Measurements from ENCODE around the gene TRIM14. TPM values are rescaled to one million over a fixed set of nuclear protein-coding genes. Genes with fewer than 3 reads are reported as not detected.

Gene TRIM14
- total and polyA plus RNA-seq, 2 of the 13 experiments (the other 11 are each of a cell fraction or from before 2014, with no cell fraction given): 9.2 to 13.0 TPM

DNA sequence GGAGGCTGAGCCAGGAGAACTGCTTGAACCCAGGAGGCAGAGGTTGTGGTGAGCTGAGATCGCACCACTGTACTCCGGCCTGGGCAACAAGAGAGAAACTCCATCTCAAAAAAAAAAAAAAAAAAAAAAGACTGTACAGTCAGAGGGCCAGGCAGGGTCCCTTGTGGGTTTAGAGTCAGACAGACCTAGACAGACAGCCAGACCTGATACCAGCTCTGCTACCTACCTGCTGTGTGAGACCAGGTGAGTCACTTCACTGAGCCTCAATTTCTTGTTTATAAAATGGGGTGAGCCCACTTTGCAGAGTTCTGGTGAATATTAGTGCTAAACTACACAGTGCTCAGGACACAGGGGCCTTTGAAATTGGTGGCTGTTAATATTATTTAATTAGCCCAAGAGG, 19.7 kb downstream of the TRIM14 start:
- ChIA-PET POLR2A (interaction anchor here (0.7 kb wide), 2 partner anchors 18 to 129 kb away, joined by 3 to 4 read pairs; no protein-coding TSS in a partner anchor), CTCF (ENCODE audit: low intra/inter-chr PET ratio, low total read pairs) (no interaction called here)
- Histone ChIP-seq H3K27ac (ENCODE audit: extremely low read length, insufficient read depth, low read length) (no peak overlapping the region), H3K27me3 (ENCODE audit: control insufficient read depth in 1 of 2, insufficient read depth in 2 of 2, low read length in 2 of 2) (no peaks in the 10 kb centered on the region), H3K4me1 (ENCODE audit: insufficient read depth, low read length) (peaks cover 14% of the 10 kb centered on the region), H3K4me2 (ENCODE audit: low read depth, low read length) (no peak overlapping the region), H3K9me3 (ENCODE audit: low read length) (no peaks in the 10 kb centered on the region), H3K36me3 (replicated peaks in 1 of 2; ENCODE audit: control insufficient read depth in 1 of 2, insufficient read depth in 2 of 2, low read length in 2 of 2) (peaks cover 13 to 41% of the 10 kb centered on the region in 2 experiments; a peak in 4 of 5 replicates), H2AFZ (ENCODE audit: low read length) (no peak overlapping the region), H3K4me3 (replicated peaks in 1 of 3; ENCODE audit: insufficient read depth in 1 of 3, low read depth in 2 of 3, low read length in 3 of 3) (no peak overlapping the region), H4K20me1 (ENCODE audit: insufficient read depth, low read length) (no peaks in the 10 kb centered on the region), H3K9ac (ENCODE audit: insufficient read depth, low read depth, low read length) (no peak overlapping the region), H3K79me2 (ENCODE audit: insufficient read depth, low read length) (no peaks in the 10 kb centered on the region)
- in situ Hi-C loops (cut with HindIII; ENCODE audit: extremely low pct_ligation_motif_present, low pct_unique_long_range_greater_than_20kb): no loop called here
- BruUV-seq (replicated peaks): no TSS peak
- 96% methylated on average over 2 of the region's 2 CpGs for whole genome bisulfite sequencing (ENCODE audit: low lambda C conversion rate)
- intact Hi-C loops (cut with micrococcal nuclease; ENCODE audit: unreplicated experiment): no loop called here
- no peak for ATAC-seq
- FAIRE-seq: no peak
- TF ChIP-seq TBX3 (IDR thresholded peaks at IDR 0.05; ENCODE audit: borderline replicate concordance) (no peak), ZNF33B (CRISPR knock-in tag; IDR thresholded peaks at IDR 0.05) (no peak), SRY (CRISPR knock-in tag; IDR thresholded peaks at IDR 0.05) (no peak), HIVEP1 (CRISPR knock-in tag; IDR thresholded peaks at IDR 0.05) (no peak), KDM5A (IDR thresholded peaks at IDR 0.05; ENCODE audit: borderline replicate concordance, low read length) (no peak), NFYC (CRISPR knock-in tag; IDR thresholded peaks at IDR 0.05) (no peak), CEBPG (CRISPR knock-in tag; IDR thresholded peaks at IDR 0.05) (no peak), KLF13 (CRISPR knock-in tag; IDR thresholded peaks at IDR 0.05) (no peak), PHF5A (CRISPR knock-in tag; IDR thresholded peaks at IDR 0.05; ENCODE audit: low read depth, unreplicated experiment) (no peak), ATRX (CRISPR knock-in tag; IDR thresholded peaks at IDR 0.05; ENCODE audit: borderline replicate concordance) (no peak)
- no peak for DNase-seq (ENCODE audit: low spot score)

DNA sequence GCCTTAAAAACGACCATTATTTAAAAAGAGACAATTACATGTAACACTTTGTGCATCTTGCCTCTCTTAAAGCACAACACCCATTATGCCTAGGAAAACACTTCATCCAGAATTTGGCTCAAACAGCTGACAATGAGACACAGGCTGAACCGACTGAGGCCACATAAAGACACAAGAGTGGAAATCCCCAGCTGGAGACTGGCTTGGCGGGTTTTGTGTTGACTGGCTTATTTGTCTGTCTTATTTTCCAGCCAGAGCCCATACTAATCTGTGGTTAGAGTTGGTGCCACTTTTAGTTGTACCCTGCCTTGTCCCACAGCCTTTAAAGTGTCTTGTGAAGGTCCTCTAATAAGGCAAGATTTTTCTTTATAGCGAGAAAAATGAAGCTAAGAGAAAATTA, 21.2 kb downstream of the TRIM14 start:
- no peak overlapping the region for H3K27ac ChIP-seq (ENCODE audit: extremely low read length, insufficient read depth, low read length)
- no peak overlapping the region for H2AFZ ChIP-seq (ENCODE audit: low read length)
- H3K79me2 ChIP-seq (ENCODE audit: insufficient read depth, low read length): no peaks in the 10 kb centered on the region
- DNase-seq (ENCODE audit: low spot score) (no peak), FAIRE-seq (no peak), ATAC-seq (no peak)
- WGBS (ENCODE audit: low lambda C conversion rate): 92% methylated on average over 4 of the region's 4 CpGs
- H3K27me3 ChIP-seq (ENCODE audit: control insufficient read depth in 1 of 2, insufficient read depth in 2 of 2, low read length in 2 of 2): no peaks in the 10 kb centered on the region
- H3K4me3 ChIP-seq (replicated peaks in 1 of 3; ENCODE audit: insufficient read depth in 1 of 3, low read depth in 2 of 3, low read length in 3 of 3): no peak overlapping the region
- POLR2A ChIA-PET: no interaction called here
- peaks cover 14 to 41% of the 10 kb centered on the region in 2 experiments; a peak in 4 of 5 replicates for H3K36me3 ChIP-seq (replicated peaks in 1 of 2; ENCODE audit: control insufficient read depth in 1 of 2, insufficient read depth in 2 of 2, low read length in 2 of 2)
- H4K20me1 ChIP-seq (ENCODE audit: insufficient read depth, low read length): no peaks in the 10 kb centered on the region
- BruUV-seq (replicated peaks): no TSS peak
- H3K9me3 ChIP-seq (ENCODE audit: low read length): no peaks in the 10 kb centered on the region
- in situ Hi-C loops (cut with HindIII; ENCODE audit: extremely low pct_ligation_motif_present, low pct_unique_long_range_greater_than_20kb) (no loop called here), intact Hi-C loops (cut with micrococcal nuclease; ENCODE audit: unreplicated experiment) (no loop called here)
- H3K4me1 ChIP-seq (ENCODE audit: insufficient read depth, low read length): peaks cover 14% of the 10 kb centered on the region
- no peak overlapping the region for H3K9ac ChIP-seq (ENCODE audit: insufficient read depth, low read depth, low read length)
- CTCF ChIA-PET (ENCODE audit: low intra/inter-chr PET ratio, low total read pairs): no interaction called here
- H3K4me2 ChIP-seq (ENCODE audit: low read depth, low read length): no peak overlapping the region
- TF ChIP-seq, protein P1, sequence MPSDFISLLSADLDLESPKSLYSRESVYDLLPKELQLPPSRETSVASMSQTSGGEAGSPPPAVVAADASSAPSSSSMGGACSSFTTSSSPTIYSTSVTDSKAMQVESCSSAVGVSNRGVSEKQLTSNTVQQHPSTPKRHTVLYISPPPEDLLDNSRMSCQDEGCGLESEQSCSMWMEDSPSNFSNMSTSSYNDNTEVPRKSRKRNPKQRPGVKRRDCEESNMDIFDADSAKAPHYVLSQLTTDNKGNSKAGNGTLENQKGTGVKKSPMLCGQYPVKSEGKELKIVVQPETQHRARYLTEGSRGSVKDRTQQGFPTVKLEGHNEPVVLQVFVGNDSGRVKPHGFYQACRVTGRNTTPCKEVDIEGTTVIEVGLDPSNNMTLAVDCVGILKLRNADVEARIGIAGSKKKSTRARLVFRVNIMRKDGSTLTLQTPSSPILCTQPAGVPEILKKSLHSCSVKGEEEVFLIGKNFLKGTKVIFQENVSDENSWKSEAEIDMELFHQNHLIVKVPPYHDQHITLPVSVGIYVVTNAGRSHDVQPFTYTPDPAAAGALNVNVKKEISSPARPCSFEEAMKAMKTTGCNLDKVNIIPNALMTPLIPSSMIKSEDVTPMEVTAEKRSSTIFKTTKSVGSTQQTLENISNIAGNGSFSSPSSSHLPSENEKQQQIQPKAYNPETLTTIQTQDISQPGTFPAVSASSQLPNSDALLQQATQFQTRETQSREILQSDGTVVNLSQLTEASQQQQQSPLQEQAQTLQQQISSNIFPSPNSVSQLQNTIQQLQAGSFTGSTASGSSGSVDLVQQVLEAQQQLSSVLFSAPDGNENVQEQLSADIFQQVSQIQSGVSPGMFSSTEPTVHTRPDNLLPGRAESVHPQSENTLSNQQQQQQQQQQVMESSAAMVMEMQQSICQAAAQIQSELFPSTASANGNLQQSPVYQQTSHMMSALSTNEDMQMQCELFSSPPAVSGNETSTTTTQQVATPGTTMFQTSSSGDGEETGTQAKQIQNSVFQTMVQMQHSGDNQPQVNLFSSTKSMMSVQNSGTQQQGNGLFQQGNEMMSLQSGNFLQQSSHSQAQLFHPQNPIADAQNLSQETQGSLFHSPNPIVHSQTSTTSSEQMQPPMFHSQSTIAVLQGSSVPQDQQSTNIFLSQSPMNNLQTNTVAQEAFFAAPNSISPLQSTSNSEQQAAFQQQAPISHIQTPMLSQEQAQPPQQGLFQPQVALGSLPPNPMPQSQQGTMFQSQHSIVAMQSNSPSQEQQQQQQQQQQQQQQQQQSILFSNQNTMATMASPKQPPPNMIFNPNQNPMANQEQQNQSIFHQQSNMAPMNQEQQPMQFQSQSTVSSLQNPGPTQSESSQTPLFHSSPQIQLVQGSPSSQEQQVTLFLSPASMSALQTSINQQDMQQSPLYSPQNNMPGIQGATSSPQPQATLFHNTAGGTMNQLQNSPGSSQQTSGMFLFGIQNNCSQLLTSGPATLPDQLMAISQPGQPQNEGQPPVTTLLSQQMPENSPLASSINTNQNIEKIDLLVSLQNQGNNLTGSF (CRISPR knock-in tag; IDR thresholded peaks at IDR 0.05): no peak
- TF ChIP-seq ATM (IDR thresholded peaks at IDR 0.05; ENCODE audit: borderline replicate concordance) (no peak), ZNF431 (CRISPR knock-in tag; IDR thresholded peaks at IDR 0.05; ENCODE audit: borderline replicate concordance, low read depth) (no peak), EP300 (IDR thresholded peaks at IDR 0.05; ENCODE audit: low read depth in 2 of 2, low read length in 2 of 2) (no peak), EP300 (CRISPR knock-in tag; IDR thresholded peaks at IDR 0.05; ENCODE audit: borderline replicate concordance) (no peak)

Measured in HepG2 (cell line).